Smooth muscle cell (in vitro differentiated cells): Measurements from ENCODE around the gene LRRC26. TPM values are rescaled to one million over a fixed set of nuclear protein-coding genes. Genes with fewer than 3 reads are reported as not detected.

ENCODE experiments used
- DNase-seq: peaks from one replicate; lab custom pipeline; 2025; ENCODE audit not compliant: unreplicated experiment; lab: John Stamatoyannopoulos, UW
- H2AFZ ChIP-seq: fragments of 200-600 bp; sonication (generic); 2 replicates; pipeline ENCODE4 v1.6.0; 2016; ENCODE audit warnings: antibody characterized with exemption, low read depth, mild to moderate bottlenecking
- H3F3A ChIP-seq: fragments of 200-600 bp; sonication (generic); 2 replicates; pipeline ENCODE4 v1.6.0; 2017; ENCODE audit warnings: antibody characterized with exemption, low read depth
- H3K27ac ChIP-seq: fragments of 200-600 bp; sonication (generic); 2 replicates; pipeline ENCODE4 v1.5.1; 2016; ENCODE audit warnings: low read depth, mild to moderate bottlenecking
- H3K27me3 ChIP-seq: fragments of 200-600 bp; sonication (generic); 2 replicates; pipeline ENCODE4 v1.6.1; 2016; ENCODE audit warnings: low read depth, mild to moderate bottlenecking
- H3K36me3 ChIP-seq: fragments of 200-600 bp; sonication (generic); 2 replicates; pipeline ENCODE4 v1.5.1; 2016; ENCODE audit warnings: low read depth
- H3K4me1 ChIP-seq: fragments of 200-600 bp; sonication (generic); 2 replicates; pipeline ENCODE4 v1.5.1; 2016; ENCODE audit warnings: low read depth
- H3K4me2 ChIP-seq: fragments of 200-600 bp; sonication (generic); 2 replicates; pipeline ENCODE4 v1.6.0; 2016; ENCODE audit warnings: mild to moderate bottlenecking
- H3K4me3 ChIP-seq: fragments of 200-600 bp; sonication (generic); 2 replicates; pipeline ENCODE4 v1.5.1; 2016; ENCODE audit warnings: mild to moderate bottlenecking
- H3K79me2 ChIP-seq: fragments of 200-600 bp; sonication (generic); 2 replicates; pipeline ENCODE4 v1.6.0; 2016; ENCODE audit warnings: low read depth, mild to moderate bottlenecking
- H3K9ac ChIP-seq: fragments of 200-600 bp; sonication (generic); 2 replicates; pipeline ENCODE4 v1.6.0; 2016; ENCODE audit warnings: low read depth
- H3K9me3 ChIP-seq: fragments of 200-600 bp; sonication (generic); replicated peaks from 2 replicates; pipeline ENCODE4 v1.5.1; 2016; ENCODE audit warnings: low read depth
- H4K20me1 ChIP-seq: fragments of 200-600 bp; sonication (generic); 2 replicates; pipeline ENCODE4 v1.6.0; 2016; ENCODE audit warnings: low read depth
- WGBS: methylation state at CpG from one replicate; pipeline ENCODE4 v1.1.7; 2016; ENCODE audit warnings: low lambda C conversion rate; 5-methylcytosine and 5-hydroxymethylcytosine counted together
- polyA plus RNA-seq: library from polyadenylated mRNA; unstranded; fragments of >200 nt; fragmentation: Nextera tagmentation; extraction: Ambion mirVana; gene quantifications from 2 replicates; pipeline ENCODE4 v1.2.1, GENCODE V29; 2016
- total RNA-seq: library from RNA; depleted of rRNA; stranded (reverse); fragments of >200 nt; gene quantifications from 2 replicates; pipeline ENCODE4 v1.2.3, GENCODE V29; 2014
- TF ChIP-seq, protein P1 (sequence below): fragments of 200-600 bp; sonication (generic); IDR thresholded peaks from 2 replicates; pipeline ENCODE4 v1.5.1; 2017; ENCODE audit warnings: borderline replicate concordance, mild to moderate bottlenecking, antibody characterized with exemption; ENCODE audit not compliant: insufficient read depth, poor library complexity, severe bottlenecking

LRRC26 gene
- total and polyA plus RNA-seq, 2 experiments from 2014 or later = not detected

DNA sequence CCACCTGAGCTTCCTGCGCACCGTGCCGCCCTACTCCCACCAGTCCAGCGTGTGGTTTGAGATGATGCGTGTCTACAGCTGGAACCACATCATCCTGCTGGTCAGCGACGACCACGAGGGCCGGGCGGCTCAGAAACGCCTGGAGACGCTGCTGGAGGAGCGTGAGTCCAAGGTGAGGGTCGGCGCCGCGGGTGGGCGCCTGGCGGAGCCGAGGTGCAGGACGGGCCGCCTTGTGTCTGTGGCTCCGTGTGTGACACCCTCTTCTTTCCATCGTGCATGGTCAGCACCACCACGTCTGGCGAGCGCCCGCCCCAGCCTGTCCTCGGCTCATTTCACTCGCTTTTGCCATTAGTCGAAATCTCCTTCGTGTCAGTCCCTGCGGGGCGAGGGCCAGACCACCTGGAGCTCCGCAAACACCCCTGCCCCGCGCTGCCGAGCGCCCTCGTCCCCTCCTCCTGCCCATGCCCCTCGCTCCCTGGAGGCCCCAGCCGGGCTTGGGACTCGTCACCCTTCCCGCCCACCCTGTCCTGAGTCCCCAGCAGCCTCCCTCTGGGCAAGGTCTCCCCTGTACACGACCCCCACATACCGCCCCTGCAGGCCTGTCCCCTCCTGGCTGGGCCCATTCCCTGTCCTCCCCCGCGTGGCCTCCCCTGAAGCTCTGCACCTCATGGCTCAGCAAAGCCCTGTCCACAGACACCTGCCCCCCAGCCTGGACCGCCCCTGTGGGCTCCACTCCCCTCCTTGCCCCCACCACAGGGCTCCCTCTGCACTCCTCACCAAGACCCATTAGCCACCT lies 23.9 kb downstream of the LRRC26 start:
- TF ChIP-seq, protein P1, sequence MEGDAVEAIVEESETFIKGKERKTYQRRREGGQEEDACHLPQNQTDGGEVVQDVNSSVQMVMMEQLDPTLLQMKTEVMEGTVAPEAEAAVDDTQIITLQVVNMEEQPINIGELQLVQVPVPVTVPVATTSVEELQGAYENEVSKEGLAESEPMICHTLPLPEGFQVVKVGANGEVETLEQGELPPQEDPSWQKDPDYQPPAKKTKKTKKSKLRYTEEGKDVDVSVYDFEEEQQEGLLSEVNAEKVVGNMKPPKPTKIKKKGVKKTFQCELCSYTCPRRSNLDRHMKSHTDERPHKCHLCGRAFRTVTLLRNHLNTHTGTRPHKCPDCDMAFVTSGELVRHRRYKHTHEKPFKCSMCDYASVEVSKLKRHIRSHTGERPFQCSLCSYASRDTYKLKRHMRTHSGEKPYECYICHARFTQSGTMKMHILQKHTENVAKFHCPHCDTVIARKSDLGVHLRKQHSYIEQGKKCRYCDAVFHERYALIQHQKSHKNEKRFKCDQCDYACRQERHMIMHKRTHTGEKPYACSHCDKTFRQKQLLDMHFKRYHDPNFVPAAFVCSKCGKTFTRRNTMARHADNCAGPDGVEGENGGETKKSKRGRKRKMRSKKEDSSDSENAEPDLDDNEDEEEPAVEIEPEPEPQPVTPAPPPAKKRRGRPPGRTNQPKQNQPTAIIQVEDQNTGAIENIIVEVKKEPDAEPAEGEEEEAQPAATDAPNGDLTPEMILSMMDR = no peak
- Histone ChIP-seq H3K4me3 (no peak overlapping the region), H2AFZ (no peak overlapping the region), H3K79me2 (no peaks in the 10 kb centered on the region), H3K27me3 (peaks cover 30% of the 10 kb centered on the region), H3K4me2 (no peak overlapping the region), H3K27ac (no peak overlapping the region), H3K9ac (no peak overlapping the region), H4K20me1 (no peaks in the 10 kb centered on the region), H3K4me1 (no peaks in the 10 kb centered on the region), H3K36me3 (no peaks in the 10 kb centered on the region), H3K9me3 (no peaks in the 10 kb centered on the region), H3F3A (no peaks in the 10 kb centered on the region)
- WGBS = 71% methylated on average over 33 of the region's 49 CpGs
- no peak for DNase-seq

DNA sequence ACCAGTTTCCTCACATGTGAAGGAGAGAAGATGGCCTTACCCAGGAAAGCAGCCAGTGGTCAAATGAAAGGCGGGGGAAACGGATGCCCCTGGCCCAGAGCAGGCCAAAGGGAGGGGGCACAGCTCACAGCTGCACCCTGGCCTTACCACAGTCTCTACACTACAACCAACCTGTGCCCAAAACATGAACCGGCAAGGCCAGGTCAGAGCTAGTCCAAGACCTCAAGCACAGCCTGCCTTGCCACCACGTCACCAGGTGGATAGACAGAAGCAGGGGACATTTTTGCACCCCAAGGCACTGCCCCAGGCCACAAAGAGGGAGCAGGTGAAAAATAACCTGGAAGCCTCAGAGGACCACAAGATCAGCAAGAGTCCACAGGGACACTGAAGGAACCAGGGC lies 26.4 kb downstream of the LRRC26 start:
- Histone ChIP-seq H3K9ac (no peak overlapping the region), H3K9me3 (no peaks in the 10 kb centered on the region), H3K4me1 (no peaks in the 10 kb centered on the region), H3K27me3 (peaks cover 51% of the 10 kb centered on the region), H4K20me1 (no peaks in the 10 kb centered on the region), H2AFZ (no peak overlapping the region), H3K4me3 (no peak overlapping the region), H3K79me2 (no peaks in the 10 kb centered on the region), H3K4me2 (no peak overlapping the region), H3K27ac (no peak overlapping the region), H3F3A (no peaks in the 10 kb centered on the region), H3K36me3 (no peaks in the 10 kb centered on the region)
- WGBS = 85% methylated on average over 4 of the region's 4 CpGs
- no peak for DNase-seq
- TF ChIP-seq, protein P1 = no peak

DNA sequence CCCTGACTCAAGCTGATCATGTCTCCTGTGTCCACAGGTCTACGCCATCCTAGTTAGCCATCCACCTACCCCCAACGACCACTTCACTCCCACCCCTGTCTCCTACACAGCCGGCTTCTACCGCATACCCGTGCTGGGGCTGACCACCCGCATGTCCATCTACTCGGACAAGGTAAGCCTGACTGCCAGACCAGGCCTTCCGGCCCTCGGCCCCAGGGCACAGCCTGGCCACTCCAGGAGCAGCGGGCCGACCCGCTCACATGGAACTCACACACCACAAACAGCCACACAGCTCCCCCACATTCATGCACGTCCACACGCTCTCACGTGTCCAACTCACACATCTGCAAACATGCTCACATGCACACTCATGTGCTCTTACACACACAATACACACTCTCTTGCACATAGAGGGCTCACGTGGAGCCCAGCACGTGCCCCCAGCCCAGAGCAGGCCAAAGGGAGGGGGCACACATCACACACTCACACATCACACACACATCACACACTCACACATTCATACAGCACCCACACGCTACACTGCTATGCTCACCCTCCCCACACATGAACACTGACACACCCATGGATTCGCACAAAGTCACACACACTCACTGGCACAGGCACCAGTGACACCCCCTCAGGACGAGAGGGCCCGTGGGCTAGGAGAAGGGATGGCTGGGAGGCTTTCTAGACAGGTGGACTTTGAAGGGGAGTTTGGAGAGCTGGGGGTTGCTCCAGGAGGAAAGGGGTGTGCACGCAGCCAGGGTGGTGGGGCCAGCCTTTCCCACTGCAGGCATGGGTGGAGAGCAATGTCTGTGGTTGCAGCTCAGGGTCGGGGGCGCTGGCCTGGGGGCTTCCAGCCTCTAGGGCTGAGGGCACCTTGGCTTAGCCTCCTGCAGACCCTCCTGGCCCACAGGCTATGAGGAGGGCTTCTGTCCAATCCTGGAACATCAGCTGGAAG lies 27.6 kb downstream of the LRRC26 start:
- Histone ChIP-seq H3K4me3 (no peak overlapping the region), H3K27ac (no peak overlapping the region), H4K20me1 (no peaks in the 10 kb centered on the region), H3F3A (no peaks in the 10 kb centered on the region), H3K36me3 (no peaks in the 10 kb centered on the region), H3K4me2 (no peak overlapping the region), H3K4me1 (no peaks in the 10 kb centered on the region), H3K79me2 (no peaks in the 10 kb centered on the region), H3K27me3 (peaks cover 62% of the 10 kb centered on the region), H3K9me3 (no peaks in the 10 kb centered on the region), H2AFZ (no peak overlapping the region), H3K9ac (no peak overlapping the region)
- TF ChIP-seq, protein P1 = no peak
- 79% methylated on average over 24 of the region's 24 CpGs for WGBS
- DNase-seq = no peak
